H9 (cell line): ENCODE data around the gene SMIM9. TPM values are rescaled to one million over a fixed set of nuclear protein-coding genes. Genes with fewer than 3 reads are reported as not detected.
"Not testable (repeated sequence)": the region's sequence is repeated elsewhere in the genome, so short reads cannot be mapped to it uniquely, and the experiment has no call there.

Experiments used
- DNase-seq: peaks from one replicate; pipeline ENCODE4 v3.0.0-alpha.2; 2017
- H2AFZ ChIP-seq: one replicate; pipeline ENCODE4 v1.6.1; 2013; ENCODE audit warnings: mild to moderate bottlenecking, low read length, control low read depth, moderate library complexity
- H2AK5ac ChIP-seq: 2 replicates; pipeline ENCODE4 v1.6.1; 2013; ENCODE audit warnings: low read length, control low read depth, mixed read lengths; ENCODE audit not compliant: insufficient read length
- H2BK120ac ChIP-seq: one replicate; pipeline ENCODE4 v1.6.1; 2013; ENCODE audit warnings: low read depth, mild to moderate bottlenecking, low read length, control low read depth, inconsistent platforms; ENCODE audit not compliant: poor library complexity, severe bottlenecking
- H2BK12ac ChIP-seq: 2 replicates; pipeline ENCODE4 v1.6.1; 2013; ENCODE audit warnings: low read length, control low read depth, mixed read lengths, low read depth; ENCODE audit not compliant: insufficient read length
- H2BK15ac ChIP-seq: 2 replicates; pipeline ENCODE4 v1.6.1; 2013; ENCODE audit warnings: low read depth, low read length, control low read depth
- H2BK20ac ChIP-seq: one replicate; pipeline ENCODE4 v1.6.1; 2013; ENCODE audit warnings: low read depth, mild to moderate bottlenecking, low read length, control low read depth, inconsistent platforms; ENCODE audit not compliant: poor library complexity, severe bottlenecking
- H2BK5ac ChIP-seq: 2 replicates; pipeline ENCODE4 v1.6.1; 2013; ENCODE audit warnings: low read length, control low read depth, mixed read lengths; ENCODE audit not compliant: insufficient read length
- H3K14ac ChIP-seq: 2 replicates; pipeline ENCODE4 v1.6.1; 2013; ENCODE audit warnings: low read length, control low read depth; ENCODE audit not compliant: insufficient read depth
- H3K18ac ChIP-seq: 2 replicates; pipeline ENCODE4 v1.6.1; 2013; ENCODE audit warnings: low read depth, mild to moderate bottlenecking, mixed read lengths, low read length, control low read depth; ENCODE audit not compliant: insufficient read length
- H3K23ac ChIP-seq: 2 replicates; pipeline ENCODE4 v1.6.1; 2013; ENCODE audit warnings: low read length, control low read depth, mixed read lengths, low read depth; ENCODE audit not compliant: insufficient read length
- H3K23me2 ChIP-seq: 2 replicates; pipeline ENCODE4 v1.6.1; 2013; ENCODE audit warnings: low read depth, mild to moderate bottlenecking, mixed read lengths, low read length, control low read depth; ENCODE audit not compliant: insufficient read length, poor library complexity, severe bottlenecking
- H3K27ac ChIP-seq: 2 replicates; pipeline ENCODE4 v1.5.1; 2013; ENCODE audit warnings: low read length, control low read depth, mixed read lengths, low read depth; ENCODE audit not compliant: insufficient read length
- H3K27me3 ChIP-seq: 2 replicates; pipeline ENCODE4 v1.6.1; 2013; ENCODE audit warnings: low read length, control low read depth, inconsistent platforms; ENCODE audit not compliant: insufficient read depth
- H3K4ac ChIP-seq: 2 replicates; pipeline ENCODE4 v1.6.1; 2013; ENCODE audit warnings: low read depth, mild to moderate bottlenecking, control low read depth, inconsistent platforms, low read length, moderate library complexity
- H3K4me1 ChIP-seq: 2 replicates; pipeline ENCODE4 v1.6.1; 2013; ENCODE audit warnings: low read length, control low read depth, inconsistent platforms; ENCODE audit not compliant: insufficient read depth
- H3K4me2 ChIP-seq: 2 replicates; pipeline ENCODE4 v1.6.1; 2013; ENCODE audit warnings: low read length, control low read depth, mixed read lengths; ENCODE audit not compliant: insufficient read length, insufficient read depth
- H3K56ac ChIP-seq: 2 replicates; pipeline ENCODE4 v1.6.1; 2013; ENCODE audit warnings: low read depth, mild to moderate bottlenecking, mixed read lengths, low read length, control low read depth; ENCODE audit not compliant: insufficient read length
- H3K79me1 ChIP-seq: 2 replicates; pipeline ENCODE4 v1.6.1; 2013; ENCODE audit warnings: low read depth, mild to moderate bottlenecking, moderate library complexity, low read length, control low read depth, inconsistent platforms; ENCODE audit not compliant: insufficient read depth, poor library complexity, severe bottlenecking
- H3K79me2 ChIP-seq: 2 replicates; pipeline ENCODE4 v1.6.1; 2013; ENCODE audit warnings: low read length, control low read depth, inconsistent platforms; ENCODE audit not compliant: insufficient read depth
- H3K9ac ChIP-seq: 2 replicates; pipeline ENCODE4 v1.6.1; 2013; ENCODE audit warnings: low read length, control low read depth, mixed read lengths; ENCODE audit not compliant: insufficient read length; ENCODE audit errors: extremely low read depth
- H3K9me3 ChIP-seq: one replicate; pipeline ENCODE4 v1.6.1; 2013; ENCODE audit warnings: low read depth, low read length, inconsistent platforms; ENCODE audit not compliant: control insufficient read depth
- H3T11ph ChIP-seq: one replicate; pipeline ENCODE4 v1.6.1; 2013; ENCODE audit warnings: mild to moderate bottlenecking, low read length, control low read depth, inconsistent platforms
- H4K20me1 ChIP-seq: one replicate; pipeline ENCODE4 v1.6.1; 2013; ENCODE audit not compliant: control insufficient read depth, insufficient read length, insufficient read depth
- H4K5ac ChIP-seq: 2 replicates; pipeline ENCODE4 v1.6.1; 2013; ENCODE audit warnings: low read depth, mild to moderate bottlenecking, mixed read lengths, low read length, control low read depth; ENCODE audit not compliant: insufficient read length
- H4K8ac ChIP-seq: replicated peaks from 2 replicates; pipeline ENCODE4 v1.6.1; 2013; ENCODE audit warnings: low read length, control low read depth, mixed read lengths, low read depth; ENCODE audit not compliant: insufficient read length
- H4K91ac ChIP-seq: 2 replicates; pipeline ENCODE4 v1.6.1; 2013; ENCODE audit warnings: low read depth, mild to moderate bottlenecking, moderate library complexity, mixed read lengths, low read length, control low read depth; ENCODE audit not compliant: insufficient read length
- H3K27ac Mint-ChIP-seq, 3 experiments: 2 replicates in 2 of 3; 3 replicates in 1 of 3; pipeline ENCODE4 v1.8.0; 2020 to 2021; ENCODE audit warnings: mixed read lengths in 3 of 3, mild to moderate bottlenecking in 1 of 3, moderate library complexity in 1 of 3
- H3K27me3 Mint-ChIP-seq: 2 replicates; pipeline ENCODE4 v1.8.0; 2021; ENCODE audit warnings: low read depth, mild to moderate bottlenecking, moderate library complexity, mixed read lengths
- H3K36me3 Mint-ChIP-seq, 3 experiments: 2 replicates in 2 of 3; 3 replicates in 1 of 3; pipeline ENCODE4 v1.8.0; 2020 to 2021; ENCODE audit warnings: low read depth in 3 of 3, mixed read lengths in 3 of 3; ENCODE audit not compliant: insufficient read depth in 1 of 3
- H3K4me1 Mint-ChIP-seq, 2 experiments: 2 replicates each; pipeline ENCODE4 v1.8.0; 2020; ENCODE audit warnings: mixed read lengths in 2 of 2
- H3K4me3 Mint-ChIP-seq, 2 experiments: 2 replicates in 1 of 2; 3 replicates in 1 of 2; pipeline ENCODE4 v1.8.0; 2020 to 2021; ENCODE audit warnings: mild to moderate bottlenecking in 2 of 2, mixed read lengths in 2 of 2, moderate library complexity in 1 of 2
- H3K9me3 Mint-ChIP-seq, 2 experiments: 2 replicates in 1 of 2; 3 replicates in 1 of 2; pipeline ENCODE4 v1.8.0; 2020; ENCODE audit warnings: mild to moderate bottlenecking in 2 of 2, mixed read lengths in 2 of 2, moderate library complexity in 1 of 2
- CTCF ChIP-seq: fragments of 200-600 bp; sonication (generic); conservative IDR thresholded peaks from 3 replicates; pipeline ENCODE4 v1.8.0; 2021; ENCODE audit warnings: antibody characterized with exemption, mild to moderate bottlenecking
- WGBS: extraction: QIAGEN DNeasy Blood & Tissue Kit; methylation state at CpG from one replicate; pipeline ENCODE4 v1.1.7; 2013; ENCODE audit warnings: missing lambda C conversion rate, low lambda C conversion rate, mixed read lengths; ENCODE audit not compliant: insufficient read length; ENCODE audit errors: extremely low coverage; 5-methylcytosine and 5-hydroxymethylcytosine counted together
- total RNA-seq: library from RNA; stranded (reverse); gene quantifications from 2 replicates; pipeline ENCODE4 v1.2.1, GENCODE V29; 2021

The SMIM9 gene
- total RNA-seq, 1 experiment from 2014 or later: not detected

GRCh38 chrX:154873329-154873728 lies 38.9 kb upstream of the SMIM9 start:
- H2BK120ac ChIP-seq: no peak overlapping the region
- H3K9me3 ChIP-seq: peaks cover 7% of the 10 kb centered on the region
- no peak overlapping the region for H2AFZ ChIP-seq
- H3K4me3 Mint-ChIP-seq: no peak overlapping the region
- no peak for DNase-seq
- WGBS: no CpG with 5 or more reads among the region's 2 CpGs
- H4K20me1 ChIP-seq: no peaks in the 10 kb centered on the region
- H3K23me2 ChIP-seq: no peaks in the 10 kb centered on the region
- no peak overlapping the region for H2BK15ac ChIP-seq
- H3T11ph ChIP-seq: no peak overlapping the region
- peaks cover 0 to 24% (median 4%) of the 10 kb centered on the region in 3 experiments; a peak in 5 of 7 replicates for H3K36me3 Mint-ChIP-seq
- H3K23ac ChIP-seq: no peak overlapping the region
- no peak overlapping the region for H3K56ac ChIP-seq
- no peak overlapping the region for H2BK12ac ChIP-seq
- H3K27ac ChIP-seq: no peak overlapping the region
- H3K4me2 ChIP-seq: no peak overlapping the region
- H3K14ac ChIP-seq: no peak overlapping the region
- no peaks in the 10 kb centered on the region for H3K79me1 ChIP-seq
- no peaks in the 10 kb centered on the region for H3K4me1 Mint-ChIP-seq
- H4K91ac ChIP-seq: no peak overlapping the region
- H3K4me1 ChIP-seq: no peaks in the 10 kb centered on the region
- H3K9me3 Mint-ChIP-seq: peaks cover 75 to 80% of the 10 kb centered on the region in 2 experiments
- H3K9ac ChIP-seq: no peak overlapping the region
- H3K79me2 ChIP-seq: no peaks in the 10 kb centered on the region
- no peak overlapping the region for H4K8ac ChIP-seq
- no peak overlapping the region for H3K18ac ChIP-seq
- no peak for TF ChIP-seq CTCF
- H3K4ac ChIP-seq: no peak overlapping the region
- no peak overlapping the region for H4K5ac ChIP-seq
- no peaks in the 10 kb centered on the region for H3K27me3 ChIP-seq
- no peak overlapping the region for H3K27ac Mint-ChIP-seq
- H2AK5ac ChIP-seq: no peak overlapping the region
- H3K27me3 Mint-ChIP-seq: peaks cover 5% of the 10 kb centered on the region
- H2BK20ac ChIP-seq: no peak overlapping the region
- no peak overlapping the region for H2BK5ac ChIP-seq

- H3K27me3 Mint-ChIP-seq, H3K23me2 ChIP-seq, H2BK12ac ChIP-seq, H4K5ac ChIP-seq, H3K9ac ChIP-seq, DNase-seq, H3K27me3 ChIP-seq, H2BK15ac ChIP-seq, H3K18ac ChIP-seq, H2AK5ac ChIP-seq, H3K9me3 ChIP-seq, H2BK5ac ChIP-seq, H4K20me1 ChIP-seq, H3K14ac ChIP-seq, H3K27ac ChIP-seq, H3K4me1 ChIP-seq, H4K91ac ChIP-seq, H4K8ac ChIP-seq, H2BK120ac ChIP-seq, H3K4me1 Mint-ChIP-seq, H3K79me1 ChIP-seq, H3K27ac Mint-ChIP-seq, H3K4ac ChIP-seq, H3K23ac ChIP-seq, H3T11ph ChIP-seq, H2AFZ ChIP-seq, H3K56ac ChIP-seq, H2BK20ac ChIP-seq, H3K4me2 ChIP-seq, H3K4me3 Mint-ChIP-seq, H3K79me2 ChIP-seq: not testable (repeated sequence)
- Mint-ChIP-seq H3K36me3 (peaks cover 2 to 33% (median 7%) of the 10 kb centered on the region in 3 experiments; a peak in 6 of 7 replicates), H3K9me3 (peaks cover 83 to 90% of the 10 kb centered on the region in 2 experiments)
Observed at GRCh38 chrX:154868522-154868921, 34.1 kb upstream of the SMIM9 start.
